GM19351 (cell line): Measurements from ENCODE around the gene KIAA1958.
A peak's percentile ranks its signal among the peaks of the same experiment; 100 is the strongest.

ENCODE experiments used
- ATAC-seq: cut with Tn5 transposase; IDR thresholded peaks from one replicate; pipeline ENCODE4 v1.9.1; 2021; ENCODE audit warnings: mild to moderate bottlenecking, moderate library complexity; ENCODE audit not compliant: unreplicated experiment

Gene KIAA1958

GRCh38 chr9:112486221-112487007 is at the start of gene KIAA1958:
TSS of gene KIAA1958 (plus strand) at chr9:112486827. CDS start at chr9:112574081, 87,254 bp downstream.
- ATAC-seq, result peak; percentile 93

- ATAC-seq, result no peak
Observed at GRCh38 chr9:112437406-112437805, 49.2 kb upstream of the KIAA1958 start.

- ATAC-seq, result no peak
Observed at GRCh38 chr9:112439171-112439570, 47.5 kb upstream of the KIAA1958 start.

- ATAC-seq, result no peak
Observed at GRCh38 chr9:112439825-112440224, 46.8 kb upstream of the KIAA1958 start.

- no peak for ATAC-seq
Observed at GRCh38 chr9:112443200-112443599, 43.4 kb upstream of the KIAA1958 start.

- ATAC-seq, result no peak
Observed at GRCh38 chr9:112443636-112444035, 43.0 kb upstream of the KIAA1958 start.

- no peak for ATAC-seq
Observed at GRCh38 chr9:112445196-112445595, 41.4 kb upstream of the KIAA1958 start.

GRCh38 chr9:112446080-112446479 is 40.5 kb upstream of the KIAA1958 start:
- ATAC-seq, result no peak

GRCh38 chr9:112446526-112446925 is 40.1 kb upstream of the KIAA1958 start:
- no peak for ATAC-seq

GRCh38 chr9:112447283-112447761 is 39.3 kb upstream of the KIAA1958 start:
- no peak for ATAC-seq

- ATAC-seq, result no peak
Observed at GRCh38 chr9:112462855-112463254, 23.8 kb upstream of the KIAA1958 start.

- ATAC-seq, result no peak
Observed at GRCh38 chr9:112465352-112465751, 21.3 kb upstream of the KIAA1958 start.

- ATAC-seq, result no peak
Observed at GRCh38 chr9:112472996-112473395, 13.6 kb upstream of the KIAA1958 start.

- no peak for ATAC-seq
Observed at GRCh38 chr9:112473986-112474385, 12.6 kb upstream of the KIAA1958 start.

- no peak for ATAC-seq
Observed at GRCh38 chr9:112475318-112475717, 11.3 kb upstream of the KIAA1958 start.

- ATAC-seq, result no peak
Observed at GRCh38 chr9:112477330-112477729, 9.3 kb upstream of the KIAA1958 start.

GRCh38 chr9:112479221-112479620 is 7.4 kb upstream of the KIAA1958 start:
- no peak for ATAC-seq

- no peak for ATAC-seq
Observed at GRCh38 chr9:112484607-112485006, 2.0 kb upstream of the KIAA1958 start.

- no peak for ATAC-seq
Observed at GRCh38 chr9:112485574-112485973, 1.1 kb upstream of the KIAA1958 start.

GRCh38 chr9:112487008-112487798 is 576 bp downstream of the KIAA1958 start:
- peak; percentile 41 for ATAC-seq

- ATAC-seq, result no peak
Observed at GRCh38 chr9:112487799-112488340, 1.2 kb downstream of the KIAA1958 start.
